SK-N-SH (cell line): ENCODE measurements around the gene DMGDH. TPM values are rescaled to one million over a fixed set of nuclear protein-coding genes. Genes with fewer than 3 reads are reported as not detected.

Experiments used
- CTCF ChIA-PET: fragments of 300-600, 350-600 bp; formaldehyde crosslinking; extraction: SDS; loops from one replicate; lab custom pipeline; 2021; lab: Yijun Ruan, JAX
- POLR2A ChIA-PET: fragments of 350-600 bp; sonication (Branson Sonifier 250); formaldehyde crosslinking; extraction: SDS; loops from one replicate; lab custom pipeline; 2020; ENCODE audit warnings: antibody characterized with exemption, inconsistent platforms; lab: Yijun Ruan, JAX
- DNase-seq: peaks from one replicate; pipeline ENCODE4 v3.0.0; 2012
- H2AFZ ChIP-seq: fragments of 200-600 bp; sonication (generic); 2 replicates; pipeline ENCODE4 v1.8.1; 2016; ENCODE audit warnings: antibody characterized with exemption, mild to moderate bottlenecking, low read depth
- H3F3A ChIP-seq: fragments of 200-600 bp; sonication (generic); replicated peaks from 2 replicates; pipeline ENCODE3; 2016; ENCODE audit warnings: antibody characterized with exemption, mild to moderate bottlenecking; ENCODE audit not compliant: insufficient read depth
- H3K27ac ChIP-seq, 2 experiments: fragments of 200-500 bp in 1 of 2; fragments of 200-600 bp in 1 of 2; sonication (Bioruptor generic) in 1 of 2; sonication (generic), shearing (Covaris generic) in 1 of 2; 2 replicates each; pipeline versions ENCODE4 v1.5.1 to v1.6.1; 2014 to 2016; ENCODE audit warnings: low read depth in 2 of 2, inconsistent platforms in 1 of 2, low read length in 1 of 2, mild to moderate bottlenecking in 1 of 2, mixed read lengths in 1 of 2
- H3K27me3 ChIP-seq: fragments of 200-600 bp; sonication (generic), shearing (Covaris generic); 2 replicates; pipeline ENCODE4 v1.6.1; 2016; ENCODE audit warnings: mixed run types; ENCODE audit not compliant: insufficient read depth
- H3K36me3 ChIP-seq, 2 experiments: fragments of 200-500 bp in 1 of 2; fragments of 200-600 bp in 1 of 2; sonication (Bioruptor generic) in 1 of 2; sonication (generic) in 1 of 2; replicated peaks in 1 of 2; 2 replicates each; pipeline versions ENCODE3 to v1.5.1; 2014 to 2016; ENCODE audit warnings: low read length in 1 of 2, mild to moderate bottlenecking in 1 of 2; ENCODE audit not compliant: insufficient read depth in 2 of 2, control insufficient read depth in 1 of 2
- H3K4me1 ChIP-seq, 2 experiments: fragments of 200-500 bp in 1 of 2; fragments of 200-600 bp in 1 of 2; sonication (Bioruptor generic) in 1 of 2; sonication (generic), shearing (Covaris generic) in 1 of 2; 2 replicates each; pipeline versions ENCODE4 v1.5.1 to v1.6.1; 2014 to 2016; ENCODE audit warnings: low read depth in 1 of 2, low read length in 1 of 2, mixed run types in 1 of 2; ENCODE audit not compliant: insufficient read depth in 2 of 2, control insufficient read depth in 1 of 2
- H3K4me2 ChIP-seq: fragments of 200-600 bp; sonication (generic), shearing (Covaris generic); 2 replicates; pipeline ENCODE4 v1.6.1; 2017; ENCODE audit warnings: mixed run types
- H3K4me3 ChIP-seq, 2 experiments: fragments of 200-500 bp in 1 of 2; fragments of 200-600 bp in 1 of 2; sonication (Bioruptor generic) in 1 of 2; sonication (generic), shearing (Covaris generic) in 1 of 2; 2 replicates each; pipeline versions ENCODE4 v1.5.1 to v1.8.1; 2014 to 2016; ENCODE audit warnings: low read depth in 2 of 2, inconsistent platforms in 1 of 2, low read length in 1 of 2, mild to moderate bottlenecking in 1 of 2, mixed read lengths in 1 of 2, moderate library complexity in 1 of 2
- H3K79me2 ChIP-seq: fragments of 200-600 bp; sonication (generic); 2 replicates; pipeline ENCODE4 v1.8.1; 2017; ENCODE audit warnings: mild to moderate bottlenecking; ENCODE audit not compliant: insufficient read depth
- H3K9ac ChIP-seq: fragments of 200-600 bp; sonication (generic); 2 replicates; pipeline ENCODE4 v1.6.1; 2017; ENCODE audit warnings: mixed run types
- H3K9me2 ChIP-seq: fragments of 200-600 bp; sonication (generic); 2 replicates; pipeline ENCODE4 v1.6.1; 2017; ENCODE audit warnings: mixed run types
- H3K9me3 ChIP-seq: fragments of 200-600 bp; sonication (generic); 2 replicates; pipeline ENCODE4 v1.6.1; 2017; ENCODE audit warnings: mixed run types, mild to moderate bottlenecking, moderate library complexity
- H4K20me1 ChIP-seq: fragments of 200-600 bp; sonication (generic); 2 replicates; pipeline ENCODE4 v1.6.1; 2017; ENCODE audit warnings: mild to moderate bottlenecking, mixed run types; ENCODE audit not compliant: insufficient read depth
- CTCF ChIP-seq: fragments of 200-600 bp; sonication (generic); IDR thresholded peaks from 2 replicates; pipeline ENCODE4 v1.6.1; 2017; ENCODE audit warnings: antibody characterized with exemption, mild to moderate bottlenecking, moderate library complexity
- ELF1 ChIP-seq: IDR thresholded peaks from 2 replicates; pipeline ENCODE4 v1.4.0; 2012
- GATA2 ChIP-seq: sonication (generic); formaldehyde crosslinking; IDR thresholded peaks from 2 replicates; pipeline ENCODE4 v1.5.0; 2020; ENCODE audit warnings: mild to moderate bottlenecking, missing genetic modification reagents
- IRF3 ChIP-seq: fragments of 150-350 bp; IDR thresholded peaks from 2 replicates; pipeline ENCODE4 v1.6.1; 2016; ENCODE audit warnings: mild to moderate bottlenecking, low read depth, low read length
- MAX ChIP-seq: IDR thresholded peaks from 2 replicates; pipeline ENCODE4 v1.4.0; 2012; ENCODE audit warnings: low read depth
- MXI1 ChIP-seq: IDR thresholded peaks from 2 replicates; pipeline ENCODE4 v1.6.1; 2012; ENCODE audit warnings: mild to moderate bottlenecking, low read depth, low read length, improper control_type of control experiment
- NFIC ChIP-seq: IDR thresholded peaks from 2 replicates; pipeline ENCODE4 v1.4.0; 2012; ENCODE audit warnings: borderline replicate concordance
- NRF1 ChIP-seq: IDR thresholded peaks from 2 replicates; pipeline ENCODE4 v1.6.1; 2012; ENCODE audit warnings: low read depth, mild to moderate bottlenecking, low read length
- RCOR1 ChIP-seq: fragments of 150-350 bp; IDR thresholded peaks from 2 replicates; pipeline ENCODE4 v1.6.1; 2017; ENCODE audit warnings: antibody characterized with exemption, low read length
- RXRA ChIP-seq: IDR thresholded peaks from 2 replicates; pipeline ENCODE4 v1.4.0; 2012; ENCODE audit warnings: low read depth, mild to moderate bottlenecking, borderline replicate concordance
- TAF1 ChIP-seq: IDR thresholded peaks from 2 replicates; pipeline ENCODE4 v1.6.1; 2012; ENCODE audit warnings: low read depth, mild to moderate bottlenecking, low read length, moderate library complexity, borderline replicate concordance
- TCF12 ChIP-seq: IDR thresholded peaks from 2 replicates; pipeline ENCODE4 v1.4.0; 2012
- TEAD4 ChIP-seq: IDR thresholded peaks from 2 replicates; pipeline ENCODE4 v1.4.0; 2012; ENCODE audit warnings: mild to moderate bottlenecking, borderline replicate concordance; ENCODE audit not compliant: insufficient read depth
- USF1 ChIP-seq: IDR thresholded peaks from 2 replicates; pipeline ENCODE4 v1.4.0; 2012; ENCODE audit warnings: low read depth, borderline replicate concordance
- WGBS: methylation state at CpG from one replicate; pipeline ENCODE4 v1.1.6; 2017; ENCODE audit warnings: low lambda C conversion rate; 5-methylcytosine and 5-hydroxymethylcytosine counted together
- polyA plus RNA-seq, 3 experiments: library from polyadenylated mRNA; depleted of rRNA; stranded (reverse); fragments of >200 nt; gene quantifications; 2 replicates each; pipeline ENCODE4 v1.2.3, GENCODE V29; 2012

Gene DMGDH
- polyA plus RNA-seq, 1 of the 3 experiments (the other 2 are of a cell fraction): 0.56 TPM

GRCh38 chr5:79108792-79109191 is 39.3 kb upstream of the DMGDH start (continued):
- no peak for TF ChIP-seq GATA2 (CRISPR knock-in tag)
- TF ChIP-seq TAF1: no peak
- TF ChIP-seq MAX: no peak

GRCh38 chr5:79108086-79108485 is 38.6 kb upstream of the DMGDH start:
- 82% methylated on average over 3 of the region's 3 CpGs for WGBS
- Histone ChIP-seq H2AFZ (no peak overlapping the region), H3K79me2 (no peaks in the 10 kb centered on the region), H3K4me3 (no peak overlapping the region)
- TF ChIP-seq CTCF (no peak), NFIC (no peak), TEAD4 (no peak), USF1 (no peak), TCF12 (no peak), IRF3 (no peak), RCOR1 (no peak), NRF1 (no peak), RXRA (no peak), MXI1 (no peak), ELF1 (no peak)
- TF ChIP-seq, all 33 proteins: peak for 0
- ChIA-PET CTCF (interaction anchor here (0.9 to 3.7 kb wide), 4 partner anchors 8 to 83 kb away, joined by 3 to 24 read pairs (median 9); no protein-coding TSS in a partner anchor), POLR2A (no interaction called here)
- no peak overlapping the region for H3K27ac ChIP-seq
- H3K4me1 ChIP-seq: peaks cover 0 to 14% of the 10 kb centered on the region in 2 experiments; a peak in 2 of 4 replicates
- no peak overlapping the region for H3K9ac ChIP-seq
- H3K4me2 ChIP-seq: no peak overlapping the region
- H3K27me3 ChIP-seq: no peaks in the 10 kb centered on the region; the same call in 1 of the 2 replicates
- no peak for DNase-seq
- no peaks in the 10 kb centered on the region for H3K9me2 ChIP-seq
- H3F3A ChIP-seq: no peaks in the 10 kb centered on the region
- H4K20me1 ChIP-seq: no peaks in the 10 kb centered on the region
- H3K36me3 ChIP-seq: no peaks in the 10 kb centered on the region
- H3K9me3 ChIP-seq: no peaks in the 10 kb centered on the region
